K562 (cell line): ENCODE results near the gene TUBB1. TPM values are rescaled to one million over a fixed set of nuclear protein-coding genes. Genes with fewer than 3 reads are reported as not detected.

Source experiments
- DACH1 ChIP-seq: fragments of 450-650 bp; IDR thresholded peaks from 2 replicates; pipeline ENCODE4 v1.6.1; 2018; ENCODE audit not compliant: partially characterized antibody
- FOXA1 ChIP-seq: fragments of 450-650 bp; IDR thresholded peaks from 2 replicates; pipeline ENCODE4 v1.6.1; 2016; ENCODE audit warnings: mild to moderate bottlenecking, borderline replicate concordance
- LARP7 ChIP-seq: fragments of 450-650 bp; IDR thresholded peaks from 2 replicates; pipeline ENCODE4 v1.6.1; 2016
- MXI1 ChIP-seq: IDR thresholded peaks from 2 replicates; pipeline ENCODE4 v1.6.1; 2011; ENCODE audit warnings: low read depth, mild to moderate bottlenecking, improper control_type of control experiment, low read length
- NR2C1 ChIP-seq, 2 experiments: fragments of 450-650 bp; IDR thresholded peaks; 2 replicates each; pipeline ENCODE4 v1.6.1; 2017; ENCODE audit warnings: mild to moderate bottlenecking in 2 of 2, antibody characterized with exemption in 1 of 2, inconsistent platforms in 1 of 2, missing compliant biosample characterization in 1 of 2, missing genetic modification characterization in 1 of 2
- polyA plus RNA-seq, 8 experiments: library from polyadenylated mRNA; depleted of rRNA in 4 of 8; stranded (reverse) in 5 of 8; unstranded in 3 of 8; fragments of >200 nt; fragmentation: Nextera tagmentation in 2 of 8; fragmentation: Illumina TruSeq in 1 of 8; extraction: Ambion mirVana in 2 of 8; extraction: Trizol in 1 of 8; gene quantifications; 2 replicates each; pipeline versions ENCODE4 v1.2.1 to v1.2.3, GENCODE V29; 2011 to 2014; ENCODE audit warnings: inconsistent platforms in 1 of 8, missing spikeins in 1 of 8
- total RNA-seq, 7 experiments: library from RNA; depleted of rRNA in 6 of 7; stranded (reverse); fragments of >200 nt in 6 of 7; fragmentation: Illumina TruSeq in 2 of 7; extraction: Trizol in 2 of 7; gene quantifications; 2 replicates each; pipeline versions ENCODE4 v1.2.1 to v1.2.3, GENCODE V29; 2011 to 2021; ENCODE audit warnings: low replicate concordance in 1 of 7
- TF ChIP-seq, protein P1 (sequence below): sonication (generic); formaldehyde crosslinking; IDR thresholded peaks from 2 replicates; pipeline ENCODE4 v1.8.0; 2022; ENCODE audit warnings: missing genetic modification reagents, mild to moderate bottlenecking, borderline replicate concordance
- TF ChIP-seq, protein P2 (sequence below): fragments of 450-650 bp; IDR thresholded peaks from 2 replicates; pipeline ENCODE4 v1.6.1; 2016; ENCODE audit warnings: mild to moderate bottlenecking, moderate library complexity
- TF ChIP-seq, protein P3 (sequence below), 3 experiments: fragments of 200-800 bp in 1 of 3; fragments of 250-450 bp in 1 of 3; fragments of 450-650 bp in 1 of 3; sonication (Bioruptor Pico) in 1 of 3; sonication (Bioruptor generic) in 1 of 3; formaldehyde crosslinking in 1 of 3; IDR thresholded peaks; 2 replicates each; pipeline versions ENCODE4 v1.6.1 to v1.8.0; 2016 to 2022; ENCODE audit warnings: mild to moderate bottlenecking in 2 of 3, missing genetic modification characterization in 2 of 3, missing compliant biosample characterization in 1 of 3, moderate library complexity in 1 of 3

The TUBB1 gene
- total and polyA plus RNA-seq, 9 of the 15 experiments (the other 6 are each of a cell fraction or from before 2014, with no cell fraction given): 1.5 to 3.9 (median 2.4) TPM

DNA sequence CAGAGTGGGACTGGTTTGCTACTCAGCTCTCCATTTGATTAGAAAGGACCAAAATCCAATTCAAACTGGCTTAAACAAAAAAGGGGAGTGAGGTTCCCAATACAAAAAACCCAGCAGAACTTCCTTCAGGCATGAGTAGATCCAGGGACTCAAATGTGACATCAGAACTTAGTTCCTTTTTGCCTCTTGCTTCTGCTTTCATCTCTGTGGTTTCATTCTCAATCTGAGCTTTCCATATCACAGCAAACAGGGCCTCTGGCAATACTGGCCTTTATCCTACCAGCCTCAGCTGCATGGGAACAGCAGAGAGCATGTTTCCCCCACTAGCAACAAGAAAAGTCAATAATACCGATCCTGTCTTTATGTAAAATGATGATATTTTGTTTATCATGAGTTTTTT lies 52.0 kb downstream of the TUBB1 start (continued):
- TF ChIP-seq MXI1: no peak
- no peak for TF ChIP-seq NR2C1 (IDR thresholded peaks at IDR 0.05)
- no peak for TF ChIP-seq NR2C1 (tag; IDR thresholded peaks at IDR 0.05)
- TF ChIP-seq, protein P1, sequence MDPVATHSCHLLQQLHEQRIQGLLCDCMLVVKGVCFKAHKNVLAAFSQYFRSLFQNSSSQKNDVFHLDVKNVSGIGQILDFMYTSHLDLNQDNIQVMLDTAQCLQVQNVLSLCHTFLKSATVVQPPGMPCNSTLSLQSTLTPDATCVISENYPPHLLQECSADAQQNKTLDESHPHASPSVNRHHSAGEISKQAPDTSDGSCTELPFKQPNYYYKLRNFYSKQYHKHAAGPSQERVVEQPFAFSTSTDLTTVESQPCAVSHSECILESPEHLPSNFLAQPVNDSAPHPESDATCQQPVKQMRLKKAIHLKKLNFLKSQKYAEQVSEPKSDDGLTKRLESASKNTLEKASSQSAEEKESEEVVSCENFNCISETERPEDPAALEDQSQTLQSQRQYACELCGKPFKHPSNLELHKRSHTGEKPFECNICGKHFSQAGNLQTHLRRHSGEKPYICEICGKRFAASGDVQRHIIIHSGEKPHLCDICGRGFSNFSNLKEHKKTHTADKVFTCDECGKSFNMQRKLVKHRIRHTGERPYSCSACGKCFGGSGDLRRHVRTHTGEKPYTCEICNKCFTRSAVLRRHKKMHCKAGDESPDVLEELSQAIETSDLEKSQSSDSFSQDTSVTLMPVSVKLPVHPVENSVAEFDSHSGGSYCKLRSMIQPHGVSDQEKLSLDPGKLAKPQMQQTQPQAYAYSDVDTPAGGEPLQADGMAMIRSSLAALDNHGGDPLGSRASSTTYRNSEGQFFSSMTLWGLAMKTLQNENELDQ (CRISPR knock-in tag): no peak
- TF ChIP-seq DACH1: no peak
- no peak for TF ChIP-seq FOXA1
- TF ChIP-seq, protein P2, sequence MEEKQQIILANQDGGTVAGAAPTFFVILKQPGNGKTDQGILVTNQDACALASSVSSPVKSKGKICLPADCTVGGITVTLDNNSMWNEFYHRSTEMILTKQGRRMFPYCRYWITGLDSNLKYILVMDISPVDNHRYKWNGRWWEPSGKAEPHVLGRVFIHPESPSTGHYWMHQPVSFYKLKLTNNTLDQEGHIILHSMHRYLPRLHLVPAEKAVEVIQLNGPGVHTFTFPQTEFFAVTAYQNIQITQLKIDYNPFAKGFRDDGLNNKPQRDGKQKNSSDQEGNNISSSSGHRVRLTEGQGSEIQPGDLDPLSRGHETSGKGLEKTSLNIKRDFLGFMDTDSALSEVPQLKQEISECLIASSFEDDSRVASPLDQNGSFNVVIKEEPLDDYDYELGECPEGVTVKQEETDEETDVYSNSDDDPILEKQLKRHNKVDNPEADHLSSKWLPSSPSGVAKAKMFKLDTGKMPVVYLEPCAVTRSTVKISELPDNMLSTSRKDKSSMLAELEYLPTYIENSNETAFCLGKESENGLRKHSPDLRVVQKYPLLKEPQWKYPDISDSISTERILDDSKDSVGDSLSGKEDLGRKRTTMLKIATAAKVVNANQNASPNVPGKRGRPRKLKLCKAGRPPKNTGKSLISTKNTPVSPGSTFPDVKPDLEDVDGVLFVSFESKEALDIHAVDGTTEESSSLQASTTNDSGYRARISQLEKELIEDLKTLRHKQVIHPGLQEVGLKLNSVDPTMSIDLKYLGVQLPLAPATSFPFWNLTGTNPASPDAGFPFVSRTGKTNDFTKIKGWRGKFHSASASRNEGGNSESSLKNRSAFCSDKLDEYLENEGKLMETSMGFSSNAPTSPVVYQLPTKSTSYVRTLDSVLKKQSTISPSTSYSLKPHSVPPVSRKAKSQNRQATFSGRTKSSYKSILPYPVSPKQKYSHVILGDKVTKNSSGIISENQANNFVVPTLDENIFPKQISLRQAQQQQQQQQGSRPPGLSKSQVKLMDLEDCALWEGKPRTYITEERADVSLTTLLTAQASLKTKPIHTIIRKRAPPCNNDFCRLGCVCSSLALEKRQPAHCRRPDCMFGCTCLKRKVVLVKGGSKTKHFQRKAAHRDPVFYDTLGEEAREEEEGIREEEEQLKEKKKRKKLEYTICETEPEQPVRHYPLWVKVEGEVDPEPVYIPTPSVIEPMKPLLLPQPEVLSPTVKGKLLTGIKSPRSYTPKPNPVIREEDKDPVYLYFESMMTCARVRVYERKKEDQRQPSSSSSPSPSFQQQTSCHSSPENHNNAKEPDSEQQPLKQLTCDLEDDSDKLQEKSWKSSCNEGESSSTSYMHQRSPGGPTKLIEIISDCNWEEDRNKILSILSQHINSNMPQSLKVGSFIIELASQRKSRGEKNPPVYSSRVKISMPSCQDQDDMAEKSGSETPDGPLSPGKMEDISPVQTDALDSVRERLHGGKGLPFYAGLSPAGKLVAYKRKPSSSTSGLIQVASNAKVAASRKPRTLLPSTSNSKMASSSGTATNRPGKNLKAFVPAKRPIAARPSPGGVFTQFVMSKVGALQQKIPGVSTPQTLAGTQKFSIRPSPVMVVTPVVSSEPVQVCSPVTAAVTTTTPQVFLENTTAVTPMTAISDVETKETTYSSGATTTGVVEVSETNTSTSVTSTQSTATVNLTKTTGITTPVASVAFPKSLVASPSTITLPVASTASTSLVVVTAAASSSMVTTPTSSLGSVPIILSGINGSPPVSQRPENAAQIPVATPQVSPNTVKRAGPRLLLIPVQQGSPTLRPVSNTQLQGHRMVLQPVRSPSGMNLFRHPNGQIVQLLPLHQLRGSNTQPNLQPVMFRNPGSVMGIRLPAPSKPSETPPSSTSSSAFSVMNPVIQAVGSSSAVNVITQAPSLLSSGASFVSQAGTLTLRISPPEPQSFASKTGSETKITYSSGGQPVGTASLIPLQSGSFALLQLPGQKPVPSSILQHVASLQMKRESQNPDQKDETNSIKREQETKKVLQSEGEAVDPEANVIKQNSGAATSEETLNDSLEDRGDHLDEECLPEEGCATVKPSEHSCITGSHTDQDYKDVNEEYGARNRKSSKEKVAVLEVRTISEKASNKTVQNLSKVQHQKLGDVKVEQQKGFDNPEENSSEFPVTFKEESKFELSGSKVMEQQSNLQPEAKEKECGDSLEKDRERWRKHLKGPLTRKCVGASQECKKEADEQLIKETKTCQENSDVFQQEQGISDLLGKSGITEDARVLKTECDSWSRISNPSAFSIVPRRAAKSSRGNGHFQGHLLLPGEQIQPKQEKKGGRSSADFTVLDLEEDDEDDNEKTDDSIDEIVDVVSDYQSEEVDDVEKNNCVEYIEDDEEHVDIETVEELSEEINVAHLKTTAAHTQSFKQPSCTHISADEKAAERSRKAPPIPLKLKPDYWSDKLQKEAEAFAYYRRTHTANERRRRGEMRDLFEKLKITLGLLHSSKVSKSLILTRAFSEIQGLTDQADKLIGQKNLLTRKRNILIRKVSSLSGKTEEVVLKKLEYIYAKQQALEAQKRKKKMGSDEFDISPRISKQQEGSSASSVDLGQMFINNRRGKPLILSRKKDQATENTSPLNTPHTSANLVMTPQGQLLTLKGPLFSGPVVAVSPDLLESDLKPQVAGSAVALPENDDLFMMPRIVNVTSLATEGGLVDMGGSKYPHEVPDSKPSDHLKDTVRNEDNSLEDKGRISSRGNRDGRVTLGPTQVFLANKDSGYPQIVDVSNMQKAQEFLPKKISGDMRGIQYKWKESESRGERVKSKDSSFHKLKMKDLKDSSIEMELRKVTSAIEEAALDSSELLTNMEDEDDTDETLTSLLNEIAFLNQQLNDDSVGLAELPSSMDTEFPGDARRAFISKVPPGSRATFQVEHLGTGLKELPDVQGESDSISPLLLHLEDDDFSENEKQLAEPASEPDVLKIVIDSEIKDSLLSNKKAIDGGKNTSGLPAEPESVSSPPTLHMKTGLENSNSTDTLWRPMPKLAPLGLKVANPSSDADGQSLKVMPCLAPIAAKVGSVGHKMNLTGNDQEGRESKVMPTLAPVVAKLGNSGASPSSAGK: no peak
- no peak for TF ChIP-seq LARP7
- TF ChIP-seq, protein P3, sequence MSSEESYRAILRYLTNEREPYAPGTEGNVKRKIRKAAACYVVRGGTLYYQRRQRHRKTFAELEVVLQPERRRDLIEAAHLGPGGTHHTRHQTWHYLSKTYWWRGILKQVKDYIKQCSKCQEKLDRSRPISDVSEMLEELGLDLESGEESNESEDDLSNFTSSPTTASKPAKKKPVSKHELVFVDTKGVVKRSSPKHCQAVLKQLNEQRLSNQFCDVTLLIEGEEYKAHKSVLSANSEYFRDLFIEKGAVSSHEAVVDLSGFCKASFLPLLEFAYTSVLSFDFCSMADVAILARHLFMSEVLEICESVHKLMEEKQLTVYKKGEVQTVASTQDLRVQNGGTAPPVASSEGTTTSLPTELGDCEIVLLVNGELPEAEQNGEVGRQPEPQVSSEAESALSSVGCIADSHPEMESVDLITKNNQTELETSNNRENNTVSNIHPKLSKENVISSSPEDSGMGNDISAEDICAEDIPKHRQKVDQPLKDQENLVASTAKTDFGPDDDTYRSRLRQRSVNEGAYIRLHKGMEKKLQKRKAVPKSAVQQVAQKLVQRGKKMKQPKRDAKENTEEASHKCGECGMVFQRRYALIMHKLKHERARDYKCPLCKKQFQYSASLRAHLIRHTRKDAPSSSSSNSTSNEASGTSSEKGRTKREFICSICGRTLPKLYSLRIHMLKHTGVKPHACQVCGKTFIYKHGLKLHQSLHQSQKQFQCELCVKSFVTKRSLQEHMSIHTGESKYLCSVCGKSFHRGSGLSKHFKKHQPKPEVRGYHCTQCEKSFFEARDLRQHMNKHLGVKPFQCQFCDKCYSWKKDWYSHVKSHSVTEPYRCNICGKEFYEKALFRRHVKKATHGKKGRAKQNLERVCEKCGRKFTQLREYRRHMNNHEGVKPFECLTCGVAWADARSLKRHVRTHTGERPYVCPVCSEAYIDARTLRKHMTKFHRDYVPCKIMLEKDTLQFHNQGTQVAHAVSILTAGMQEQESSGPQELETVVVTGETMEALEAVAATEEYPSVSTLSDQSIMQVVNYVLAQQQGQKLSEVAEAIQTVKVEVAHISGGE (CRISPR knock-in tag; IDR thresholded peaks at IDR 0.05): no peak
- TF ChIP-seq, all 486 proteins: peak for 0
